ENCODE measurements around the gene ELL2. TPM values are rescaled to one million over a fixed set of nuclear protein-coding genes. Genes with fewer than 3 reads are reported as not detected.

ELL2 gene
- total RNA-seq, 1 donor from 2014 or later: 118 TPM

- peak; percentile 92 for TF ChIP-seq CTCF (IDR thresholded peaks at IDR 0.05; ENCODE audit: insufficient read depth, low read depth, low read length)
- TF ChIP-seq EZH2 (IDR thresholded peaks at IDR 0.05; ENCODE audit: insufficient read depth, low read length): no peak
- peaks cover 51% of the 10 kb centered on the region for H3K4me1 Mint-ChIP-seq (ENCODE audit: low read depth, unreplicated experiment)
- no peaks in the 10 kb centered on the region for H3K27me3 Mint-ChIP-seq (ENCODE audit: low read depth, unreplicated experiment)
- no peaks in the 10 kb centered on the region for H3K27me3 ChIP-seq (ENCODE audit: insufficient read depth, low read length)
- H3K9me3 Mint-ChIP-seq (ENCODE audit: unreplicated experiment): no peaks in the 10 kb centered on the region
- no peaks in the 10 kb centered on the region for H3K9me3 ChIP-seq (ENCODE audit: insufficient read depth, low read depth, low read length)
- peaks cover 56% of the 10 kb centered on the region for H3K4me1 ChIP-seq (ENCODE audit: insufficient read depth, low read length)
- peak overlapping the region; percentile 91 for H3K9ac ChIP-seq (ENCODE audit: low read length)
- DNase-seq (ENCODE audit: low read depth) (peak; percentile 99), FAIRE-seq (peak; percentile 82)
- peak overlapping the region; percentile 31 for H3K4me3 Mint-ChIP-seq (ENCODE audit: unreplicated experiment)
- H3K27ac Mint-ChIP-seq (ENCODE audit: unreplicated experiment): peak overlapping the region; percentile 97
- no peaks in the 10 kb centered on the region for H3K36me3 ChIP-seq (ENCODE audit: insufficient read depth, low read length)
- no peaks in the 10 kb centered on the region for H3K79me2 ChIP-seq (ENCODE audit: insufficient read depth, low read length)
- peak overlapping the region; percentile 53 for H3K4me3 ChIP-seq (ENCODE audit: insufficient read depth, low read depth, low read length)
- H4K20me1 ChIP-seq (ENCODE audit: insufficient read depth, low read length): no peaks in the 10 kb centered on the region
- H3K36me3 Mint-ChIP-seq (ENCODE audit: low read depth, unreplicated experiment): no peaks in the 10 kb centered on the region
- H3K27ac ChIP-seq (ENCODE audit: low read depth, low read length): peak overlapping the region; percentile 97
- H2AFZ ChIP-seq (ENCODE audit: low read depth, low read length): peak overlapping the region; percentile 47
- H3K4me2 ChIP-seq (ENCODE audit: low read length): peak overlapping the region; percentile 90
Observed at GRCh38 chr5:95858661-95859595, 102.7 kb downstream of the ELL2 start.

GRCh38 chr5:95858023-95858461, 103.6 kb downstream of the ELL2 start:
- Mint-ChIP-seq H3K4me1 (ENCODE audit: low read depth, unreplicated experiment) (peaks cover 51% of the 10 kb centered on the region), H3K36me3 (ENCODE audit: low read depth, unreplicated experiment) (no peaks in the 10 kb centered on the region), H3K4me3 (ENCODE audit: unreplicated experiment) (no peak overlapping the region), H3K9me3 (ENCODE audit: unreplicated experiment) (no peaks in the 10 kb centered on the region), H3K27me3 (ENCODE audit: low read depth, unreplicated experiment) (no peaks in the 10 kb centered on the region), H3K27ac (ENCODE audit: unreplicated experiment) (peak overlapping the region; percentile 97)
- Histone ChIP-seq H3K27me3 (ENCODE audit: insufficient read depth, low read length) (no peaks in the 10 kb centered on the region), H3K36me3 (ENCODE audit: insufficient read depth, low read length) (no peaks in the 10 kb centered on the region), H3K9me3 (ENCODE audit: insufficient read depth, low read depth, low read length) (no peaks in the 10 kb centered on the region), H3K4me2 (ENCODE audit: low read length) (peak overlapping the region; percentile 90), H4K20me1 (ENCODE audit: insufficient read depth, low read length) (no peaks in the 10 kb centered on the region), H3K79me2 (ENCODE audit: insufficient read depth, low read length) (no peaks in the 10 kb centered on the region), H3K9ac (ENCODE audit: low read length) (peak overlapping the region; percentile 91), H3K4me3 (ENCODE audit: insufficient read depth, low read depth, low read length) (peak overlapping the region; percentile 53), H3K4me1 (ENCODE audit: insufficient read depth, low read length) (peaks cover 54% of the 10 kb centered on the region), H3K27ac (ENCODE audit: low read depth, low read length) (peak overlapping the region; percentile 97), H2AFZ (ENCODE audit: low read depth, low read length) (peak overlapping the region; percentile 41)
- DNase-seq (ENCODE audit: low read depth) (peak; percentile 98), FAIRE-seq (no peak)
- TF ChIP-seq EZH2 (IDR thresholded peaks at IDR 0.05; ENCODE audit: insufficient read depth, low read length): no peak
- TF ChIP-seq CTCF (IDR thresholded peaks at IDR 0.05; ENCODE audit: insufficient read depth, low read depth, low read length): no peak

Data from astrocyte (in vitro differentiated cells and primary cell).